SU-DHL-6 (cell line): ENCODE measurements around the gene CD3G.

Source experiments
- EZH2phosphoT487 ChIP-seq: fragments of 200-600 bp; sonication (generic), shearing (Covaris generic); conservative IDR thresholded peaks from 2 replicates; pipeline ENCODE4 v1.6.1; 2018; ENCODE audit warnings: mild to moderate bottlenecking, antibody characterized with exemption, low read length, moderate library complexity, mixed read lengths
- TF ChIP-seq, protein P1 (sequence below): fragments of 200-600 bp; sonication (generic); IDR thresholded peaks from one replicate; pipeline ENCODE4 v1.5.1; 2017; ENCODE audit warnings: antibody characterized with exemption, mild to moderate bottlenecking, low read length, moderate library complexity; ENCODE audit not compliant: insufficient read depth, poor library complexity, severe bottlenecking

DNA sequence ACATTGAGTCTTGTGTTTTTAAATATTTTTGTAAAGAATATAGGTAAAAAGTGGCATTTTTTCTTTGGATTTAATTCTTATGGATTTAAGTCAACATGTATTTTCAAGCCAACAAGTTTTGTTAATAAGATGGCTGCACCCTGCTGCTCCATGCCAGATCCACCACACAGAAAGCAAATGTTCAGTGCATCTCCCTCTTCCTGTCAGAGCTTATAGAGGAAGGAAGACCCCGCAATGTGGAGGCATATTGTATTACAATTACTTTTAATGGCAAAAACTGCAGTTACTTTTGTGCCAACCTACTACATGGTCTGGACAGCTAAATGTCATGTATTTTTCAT is 39.9 kb upstream of the CD3G start:
- TF ChIP-seq, protein P1, sequence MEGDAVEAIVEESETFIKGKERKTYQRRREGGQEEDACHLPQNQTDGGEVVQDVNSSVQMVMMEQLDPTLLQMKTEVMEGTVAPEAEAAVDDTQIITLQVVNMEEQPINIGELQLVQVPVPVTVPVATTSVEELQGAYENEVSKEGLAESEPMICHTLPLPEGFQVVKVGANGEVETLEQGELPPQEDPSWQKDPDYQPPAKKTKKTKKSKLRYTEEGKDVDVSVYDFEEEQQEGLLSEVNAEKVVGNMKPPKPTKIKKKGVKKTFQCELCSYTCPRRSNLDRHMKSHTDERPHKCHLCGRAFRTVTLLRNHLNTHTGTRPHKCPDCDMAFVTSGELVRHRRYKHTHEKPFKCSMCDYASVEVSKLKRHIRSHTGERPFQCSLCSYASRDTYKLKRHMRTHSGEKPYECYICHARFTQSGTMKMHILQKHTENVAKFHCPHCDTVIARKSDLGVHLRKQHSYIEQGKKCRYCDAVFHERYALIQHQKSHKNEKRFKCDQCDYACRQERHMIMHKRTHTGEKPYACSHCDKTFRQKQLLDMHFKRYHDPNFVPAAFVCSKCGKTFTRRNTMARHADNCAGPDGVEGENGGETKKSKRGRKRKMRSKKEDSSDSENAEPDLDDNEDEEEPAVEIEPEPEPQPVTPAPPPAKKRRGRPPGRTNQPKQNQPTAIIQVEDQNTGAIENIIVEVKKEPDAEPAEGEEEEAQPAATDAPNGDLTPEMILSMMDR, result no peak
- TF ChIP-seq EZH2phosphoT487, result no peak
